Measurements from ENCODE around the gene ANKMY1. TPM values are rescaled to one million over a fixed set of nuclear protein-coding genes. Genes with fewer than 3 reads are reported as not detected.

The ANKMY1 gene
- total RNA-seq, 2 donors from 2014 or later = 12.3 to 18.1 TPM

DNA sequence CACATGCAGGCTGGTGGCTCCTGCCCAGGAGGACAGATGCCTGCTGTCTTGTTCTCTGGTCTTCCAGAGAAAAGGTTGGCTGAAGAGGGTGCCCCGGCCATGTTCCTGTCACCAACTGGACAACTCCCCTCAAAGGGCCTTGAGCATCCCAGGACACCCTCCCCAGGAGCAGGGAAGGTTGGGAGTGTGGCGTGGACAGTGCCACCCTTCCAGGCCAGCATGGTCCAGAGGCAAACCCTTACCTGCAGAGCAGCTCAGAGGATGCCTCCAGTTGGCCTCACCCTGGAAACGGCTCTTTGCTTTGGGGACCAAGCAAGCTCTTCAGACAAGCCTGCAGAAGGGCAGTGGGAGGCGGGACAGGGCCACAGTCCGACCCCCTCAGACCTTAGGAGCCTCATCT lies 127.2 kb downstream of the ANKMY1 start:
- H3K4me1 ChIP-seq = no peaks in the 10 kb centered on the region
- H3K9me3 ChIP-seq = no peaks in the 10 kb centered on the region
- H3K4me3 ChIP-seq = no peak overlapping the region
- H3K27me3 ChIP-seq = no peaks in the 10 kb centered on the region
- H3K9ac ChIP-seq (ENCODE audit: low read depth in 2 of 2, low read length in 2 of 2) = no peak overlapping the region
- H3K27ac ChIP-seq = no peak overlapping the region
- intact Hi-C loops (cut with DNase I) = no loop called here
- peak; percentile 11 for DNase-seq
- TF ChIP-seq, protein P1, sequence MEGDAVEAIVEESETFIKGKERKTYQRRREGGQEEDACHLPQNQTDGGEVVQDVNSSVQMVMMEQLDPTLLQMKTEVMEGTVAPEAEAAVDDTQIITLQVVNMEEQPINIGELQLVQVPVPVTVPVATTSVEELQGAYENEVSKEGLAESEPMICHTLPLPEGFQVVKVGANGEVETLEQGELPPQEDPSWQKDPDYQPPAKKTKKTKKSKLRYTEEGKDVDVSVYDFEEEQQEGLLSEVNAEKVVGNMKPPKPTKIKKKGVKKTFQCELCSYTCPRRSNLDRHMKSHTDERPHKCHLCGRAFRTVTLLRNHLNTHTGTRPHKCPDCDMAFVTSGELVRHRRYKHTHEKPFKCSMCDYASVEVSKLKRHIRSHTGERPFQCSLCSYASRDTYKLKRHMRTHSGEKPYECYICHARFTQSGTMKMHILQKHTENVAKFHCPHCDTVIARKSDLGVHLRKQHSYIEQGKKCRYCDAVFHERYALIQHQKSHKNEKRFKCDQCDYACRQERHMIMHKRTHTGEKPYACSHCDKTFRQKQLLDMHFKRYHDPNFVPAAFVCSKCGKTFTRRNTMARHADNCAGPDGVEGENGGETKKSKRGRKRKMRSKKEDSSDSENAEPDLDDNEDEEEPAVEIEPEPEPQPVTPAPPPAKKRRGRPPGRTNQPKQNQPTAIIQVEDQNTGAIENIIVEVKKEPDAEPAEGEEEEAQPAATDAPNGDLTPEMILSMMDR (IDR thresholded peaks at IDR 0.05) = no peak
- no peaks in the 10 kb centered on the region for H3K36me3 ChIP-seq

DNA sequence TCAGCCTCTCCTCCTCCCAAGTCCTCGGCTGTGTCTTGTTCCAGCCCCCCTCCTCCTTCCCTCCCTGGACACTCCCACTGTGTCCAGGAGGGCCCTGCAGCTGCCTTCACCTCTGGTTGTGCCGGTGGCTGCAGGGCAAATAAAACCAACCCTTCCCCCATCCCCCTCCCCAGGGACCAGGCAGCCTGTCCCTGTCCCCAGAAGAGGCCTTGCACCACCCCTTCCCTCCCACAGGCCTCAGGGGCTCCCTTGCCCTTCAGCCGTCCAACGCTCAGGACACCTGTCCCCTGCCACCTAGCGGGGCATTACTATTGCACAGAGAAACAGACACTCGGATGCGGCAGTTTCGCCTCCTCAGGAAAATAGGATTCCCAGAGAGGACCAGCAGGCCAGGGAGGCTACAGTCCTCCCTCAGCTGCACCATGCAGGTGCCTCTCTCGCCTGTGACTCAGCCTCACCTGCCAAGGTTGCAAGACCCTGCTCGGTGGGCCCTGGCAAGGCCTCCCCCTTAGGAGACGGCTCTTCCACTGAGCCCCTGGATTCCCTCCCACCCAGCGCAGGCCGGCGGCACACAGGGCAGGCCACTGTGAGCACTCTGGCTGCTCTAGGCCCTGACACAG lies 127.8 kb downstream of the ANKMY1 start:
- intact Hi-C loops (cut with DNase I) = no loop called here
- Histone ChIP-seq H3K9me3 (no peaks in the 10 kb centered on the region), H3K27ac (no peak overlapping the region), H3K27me3 (no peaks in the 10 kb centered on the region), H3K4me3 (no peak overlapping the region), H3K4me1 (no peaks in the 10 kb centered on the region), H3K36me3 (no peaks in the 10 kb centered on the region), H3K9ac (ENCODE audit: low read depth in 2 of 2, low read length in 2 of 2) (no peak overlapping the region)
- TF ChIP-seq, protein P1 (IDR thresholded peaks at IDR 0.05) = no peak
- no peak for DNase-seq

Small RNAs within 50 kb of the gene (microRNA-seq; reads per million reads assigned to microRNA genes)
- 587 reads per million, percentile 73 among the genes with 10 or more reads in this experiment for gene MIR149

Other genes starting within 250 kb of the ANKMY1 start
- 10 to 100 TPM; 19.0 to 23.1 TPM for gene GPC1, start 122.3 kb downstream of the ANKMY1 start, total RNA-seq
- 1 to 10 TPM; 3.9 to 5.3 TPM for gene DUSP28, start 2.4 kb upstream of the ANKMY1 start, total RNA-seq
- 100 to 1,000 TPM in 1 of 2 donors, 10 to 100 TPM in 1; 87.2 to 108 TPM for gene RNPEPL1, start 10.5 kb upstream of the ANKMY1 start, total RNA-seq
- 10 to 100 TPM; 29.1 to 47.8 TPM for gene CAPN10, start 28.7 kb upstream of the ANKMY1 start, total RNA-seq
- gene GPR35, start 67.5 kb upstream of the ANKMY1 start, total RNA-seq = 10 to 100 TPM; 64.4 to 92.2 TPM
- 1 to 10 TPM; 7.9 to 9.6 TPM for gene AQP12B, start 124.9 kb upstream of the ANKMY1 start, total RNA-seq
- gene AQP12A, start 133.9 kb upstream of the ANKMY1 start, total RNA-seq = 10 to 100 TPM in 1 of 2 donors, 1 to 10 TPM in 1; 9.0 to 20.5 TPM

Data from colonic mucosa (tissue), 4 donors.